NCI-H82 treated with DMSO at 0.1 percent for 48 hours (cell line): Measurements from ENCODE around the gene ITFG2.
A peak's percentile ranks its signal among the peaks of the same experiment; 100 is the strongest.

Source experiments
- DNase-seq: peaks from one replicate; lab custom pipeline; 2025; ENCODE audit not compliant: unreplicated experiment; lab: John Stamatoyannopoulos, UW

ITFG2 gene

DNA sequence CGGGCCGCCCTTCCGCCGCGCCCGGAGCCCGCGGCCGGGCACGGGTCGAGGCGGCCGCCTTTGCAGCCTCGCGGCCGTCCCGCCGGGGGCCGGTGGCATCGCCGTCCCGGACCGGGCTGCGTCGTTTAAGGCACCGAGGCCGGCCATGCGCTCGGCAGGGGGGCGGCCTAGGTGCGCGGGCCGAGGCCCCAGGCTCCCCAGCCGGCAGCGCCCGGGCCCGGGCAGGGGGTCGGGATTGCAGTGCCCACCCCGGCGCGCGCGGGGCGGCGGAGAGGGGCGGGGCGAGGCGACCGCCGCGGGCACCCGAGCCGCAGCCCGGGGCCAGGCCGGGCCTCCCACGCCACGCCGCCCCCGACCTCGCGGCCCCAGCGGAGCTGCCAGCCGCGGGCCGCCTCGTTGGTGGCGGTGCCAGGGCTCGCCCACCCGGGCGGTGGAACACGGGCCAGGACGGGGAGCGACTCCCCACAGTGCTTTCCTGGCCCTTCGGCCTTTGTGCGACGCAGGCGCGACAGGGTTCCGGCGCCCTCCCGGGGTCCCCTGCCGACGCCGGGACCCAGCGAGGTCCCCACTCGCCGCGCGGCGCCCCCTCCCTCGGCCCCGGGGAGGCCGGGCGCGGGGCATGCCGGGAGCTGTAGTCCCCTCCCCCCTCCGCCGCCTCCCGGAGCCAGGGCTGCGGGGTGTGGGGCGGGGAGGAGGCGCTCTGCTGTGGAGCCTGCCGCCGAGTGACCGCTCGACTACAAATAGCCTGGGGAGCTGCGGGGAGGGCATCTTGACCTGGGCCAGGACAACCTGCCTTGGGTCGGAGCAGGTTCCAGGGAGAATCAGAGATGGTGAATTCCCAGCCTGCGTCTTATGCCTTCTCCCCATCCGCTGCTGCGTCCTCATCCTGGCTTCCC is 16.9 kb upstream of the ITFG2 start:
- DNase-seq = peak; percentile 17

DNA sequence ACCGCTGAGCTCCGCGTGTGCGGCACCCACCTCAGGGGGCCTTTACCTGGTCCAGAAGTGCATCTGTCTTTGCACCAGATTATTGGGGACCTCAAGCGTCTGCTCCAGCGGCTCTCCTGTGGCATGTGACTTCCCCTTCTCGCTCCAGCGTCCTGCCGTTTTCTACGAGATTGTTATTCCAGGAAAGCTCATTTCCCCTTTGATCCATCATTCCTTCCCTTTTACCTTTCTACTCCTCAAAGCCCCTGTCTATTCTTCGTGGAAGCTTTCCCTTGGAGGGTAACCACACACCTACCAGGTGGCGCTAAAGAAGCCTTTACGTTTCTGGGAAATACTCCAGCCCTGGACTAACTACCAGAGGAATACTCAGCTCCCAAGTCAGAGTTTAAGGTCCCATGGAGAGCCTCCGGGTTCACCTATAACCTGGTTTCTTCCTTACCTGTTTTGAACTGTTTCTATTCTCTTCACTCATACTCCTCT is 16.2 kb upstream of the ITFG2 start:
- no peak for DNase-seq

DNA sequence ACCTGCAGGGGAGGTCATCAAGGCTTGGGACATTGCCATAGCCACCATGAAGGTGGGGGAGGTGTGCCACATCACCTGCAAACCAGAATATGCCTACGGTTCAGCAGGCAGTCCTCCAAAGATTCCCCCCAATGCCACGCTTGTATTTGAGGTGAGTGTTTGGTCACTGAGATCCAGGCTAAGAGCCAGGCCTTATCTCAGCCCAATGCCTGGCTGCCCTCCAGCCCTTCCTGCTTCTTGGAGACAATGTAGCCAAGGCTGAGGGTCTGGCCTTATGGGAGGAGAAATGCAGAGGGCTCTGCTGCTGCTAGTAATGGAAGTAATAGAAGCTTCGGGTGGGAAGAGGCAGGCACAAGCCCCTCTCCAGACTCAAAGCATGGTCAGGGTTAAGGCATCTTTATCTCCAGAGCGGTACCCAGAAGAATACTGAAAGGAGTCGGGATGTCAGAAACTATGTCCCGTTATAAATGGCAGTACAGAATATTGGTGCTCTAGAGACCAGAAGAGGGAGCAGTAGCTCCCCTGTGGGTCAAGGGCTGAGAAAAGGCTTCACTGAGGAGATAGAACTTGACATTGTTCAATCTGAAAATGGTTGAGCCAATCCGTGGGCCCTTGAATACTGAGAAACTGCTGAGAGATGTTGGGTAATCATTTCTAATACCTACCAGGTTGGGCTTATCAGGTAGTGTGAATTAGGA is 14.6 kb upstream of the ITFG2 start:
- DNase-seq = no peak

DNA sequence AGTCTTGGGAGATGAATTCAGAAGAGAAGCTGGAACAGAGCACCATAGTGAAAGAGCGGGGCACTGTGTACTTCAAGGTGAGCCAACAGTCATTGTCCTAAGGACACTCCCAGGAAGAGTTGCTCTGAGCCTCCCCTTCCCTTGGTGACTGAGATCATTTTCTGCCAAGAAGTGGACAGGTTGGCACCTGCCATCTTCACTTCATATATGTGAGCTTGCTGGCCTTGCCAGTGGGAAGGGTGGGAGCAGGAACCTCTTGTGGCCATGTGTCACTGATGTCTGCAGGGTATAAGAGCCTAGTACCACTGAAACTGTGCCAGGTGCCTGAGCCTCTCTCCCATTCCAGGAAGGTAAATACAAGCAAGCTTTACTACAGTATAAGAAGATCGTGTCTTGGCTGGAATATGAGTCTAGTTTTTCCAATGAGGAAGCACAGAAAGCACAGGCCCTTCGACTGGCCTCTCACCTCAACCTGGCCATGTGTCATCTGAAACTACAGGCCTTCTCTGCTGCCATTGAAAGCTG is 12.4 kb upstream of the ITFG2 start:
- DNase-seq = no peak

DNA sequence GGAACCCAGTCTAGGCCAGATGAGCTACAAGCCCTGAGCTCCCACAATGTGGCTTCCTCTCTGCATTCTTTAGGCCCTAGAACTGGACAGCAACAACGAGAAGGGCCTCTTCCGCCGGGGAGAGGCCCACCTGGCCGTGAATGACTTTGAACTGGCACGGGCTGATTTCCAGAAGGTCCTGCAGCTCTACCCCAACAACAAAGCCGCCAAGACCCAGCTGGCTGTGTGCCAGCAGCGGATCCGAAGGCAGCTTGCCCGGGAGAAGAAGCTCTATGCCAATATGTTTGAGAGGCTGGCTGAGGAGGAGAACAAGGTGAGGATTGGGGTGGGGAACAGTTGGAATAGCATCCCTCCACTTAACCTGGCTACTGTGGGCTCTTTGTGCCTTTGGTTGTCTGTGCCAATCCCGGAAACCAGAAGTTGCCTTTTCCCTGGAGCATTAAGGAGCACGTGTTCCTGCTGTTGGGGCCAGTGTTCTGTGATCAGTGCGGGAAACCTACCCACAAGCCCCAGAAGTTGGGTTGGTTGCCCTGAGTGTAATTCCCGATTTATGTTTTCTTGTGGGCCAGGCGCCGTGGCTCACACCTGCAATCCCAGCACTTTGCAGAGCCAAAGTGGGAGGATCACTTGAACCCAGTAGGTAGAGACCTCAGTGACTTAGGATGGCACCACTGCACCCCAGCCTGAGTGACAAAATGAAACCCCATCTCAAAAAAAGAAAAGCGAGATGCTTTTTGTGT is 11.3 kb upstream of the ITFG2 start:
- no peak for DNase-seq

DNA sequence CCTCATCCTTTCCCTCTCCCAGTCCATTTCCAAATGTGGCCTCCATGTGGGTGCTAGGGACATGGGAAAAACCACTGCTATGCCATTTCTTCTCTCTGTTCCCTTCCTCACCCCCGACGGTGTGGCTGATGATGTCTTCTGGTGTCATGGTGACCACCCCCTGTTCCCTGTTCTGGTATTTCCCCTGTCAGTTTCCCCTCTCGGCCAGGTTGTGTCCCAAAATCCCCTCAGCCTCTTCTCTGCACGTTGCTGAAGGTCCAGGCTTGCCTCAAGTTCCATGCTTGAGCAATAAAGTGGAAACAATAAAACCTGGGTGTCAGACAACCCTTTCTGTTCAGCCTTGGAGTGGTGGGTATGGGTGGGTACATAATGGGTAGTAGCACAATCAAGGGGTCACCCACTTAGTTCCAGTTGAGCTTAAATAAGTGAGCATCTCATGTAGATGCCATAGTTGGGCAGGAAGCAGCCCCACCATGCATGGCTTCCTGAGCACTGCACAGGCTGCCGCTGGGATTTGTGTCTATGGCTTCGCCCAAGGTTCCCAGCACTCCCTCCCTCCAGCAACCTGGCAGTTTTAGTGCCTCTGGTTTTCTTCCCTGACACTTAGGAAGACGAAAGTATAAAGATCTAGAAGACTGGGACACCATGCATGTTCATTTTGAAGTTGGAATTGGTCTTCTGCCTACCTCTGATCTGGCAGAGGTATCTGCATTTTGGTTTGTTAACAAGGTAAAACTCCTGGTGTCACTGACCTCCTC is 8.7 kb upstream of the ITFG2 start:
- no peak for DNase-seq

DNA sequence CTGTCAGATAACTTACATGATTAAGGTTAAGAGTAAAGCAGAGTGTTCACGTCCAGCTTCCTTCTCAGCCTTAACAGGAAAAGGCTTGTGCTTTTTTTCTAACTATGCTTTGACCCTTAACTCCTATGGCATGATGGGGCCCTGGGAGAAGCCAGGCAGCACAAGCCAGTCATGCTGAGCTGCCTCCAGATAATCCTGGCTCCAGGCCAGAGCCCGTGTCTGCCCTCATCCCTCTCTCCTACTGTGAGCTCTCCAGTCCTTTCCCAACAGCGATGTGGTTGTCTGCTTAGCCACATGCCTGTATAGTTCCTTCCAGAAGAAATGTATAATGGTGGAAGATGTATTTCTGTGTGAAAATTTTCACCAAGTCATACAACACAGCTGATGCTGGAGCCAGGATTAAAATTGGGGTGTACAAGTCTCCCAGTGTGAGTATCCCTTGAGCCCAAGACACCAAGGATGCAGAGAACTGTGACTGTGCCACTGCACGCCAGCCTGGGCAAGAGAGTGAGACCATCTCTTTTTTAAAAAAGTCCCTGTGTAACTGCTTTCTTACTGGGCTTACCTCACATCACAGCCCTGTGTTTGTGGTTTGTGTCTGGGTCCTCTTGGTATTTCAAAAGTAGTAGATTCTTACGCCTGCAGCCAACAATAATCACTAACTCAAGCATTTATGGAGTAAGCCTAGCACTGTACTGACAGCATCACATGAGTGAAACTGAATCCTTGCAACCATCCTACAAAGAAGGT is 7.9 kb upstream of the ITFG2 start:
- no peak for DNase-seq

DNA sequence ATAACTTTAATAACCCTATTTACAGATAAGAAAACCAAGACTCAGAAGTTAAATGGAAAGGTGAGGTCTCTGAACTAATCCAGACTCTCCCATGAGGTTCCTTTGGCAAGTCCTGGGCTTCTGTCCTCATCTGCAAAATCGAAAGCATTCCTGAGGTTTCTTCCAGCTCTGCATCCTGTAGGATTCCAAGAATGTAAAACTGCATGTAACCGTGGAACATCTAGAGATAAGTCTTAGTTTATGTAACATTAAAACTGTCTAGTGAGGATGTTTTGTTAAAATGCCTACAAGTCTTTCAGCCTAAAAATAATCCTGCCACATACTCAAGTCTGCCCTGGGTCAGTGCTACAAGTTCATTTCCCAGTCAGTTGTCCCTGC is 7.3 kb upstream of the ITFG2 start:
- no peak for DNase-seq

DNA sequence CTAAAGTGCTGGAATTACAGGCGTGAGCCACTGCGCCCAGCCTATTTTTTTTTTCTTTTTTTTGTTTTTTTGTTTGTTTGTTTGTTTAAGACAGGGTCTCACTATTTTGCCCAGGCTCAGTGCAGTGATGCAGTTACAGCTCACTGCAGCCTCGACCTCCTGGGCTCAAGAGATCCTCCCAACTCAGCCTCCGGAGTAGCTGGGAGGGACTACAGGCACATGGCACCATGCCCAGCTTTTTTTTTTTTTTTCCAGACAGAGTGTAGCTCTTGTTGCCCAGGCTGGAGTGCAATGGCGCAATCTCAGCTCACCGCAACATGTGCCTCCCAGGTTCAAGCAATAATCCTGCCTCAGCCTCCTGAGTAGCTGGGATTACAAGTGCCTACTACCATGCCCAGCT is 5.8 kb upstream of the ITFG2 start:
- DNase-seq = no peak

DNA sequence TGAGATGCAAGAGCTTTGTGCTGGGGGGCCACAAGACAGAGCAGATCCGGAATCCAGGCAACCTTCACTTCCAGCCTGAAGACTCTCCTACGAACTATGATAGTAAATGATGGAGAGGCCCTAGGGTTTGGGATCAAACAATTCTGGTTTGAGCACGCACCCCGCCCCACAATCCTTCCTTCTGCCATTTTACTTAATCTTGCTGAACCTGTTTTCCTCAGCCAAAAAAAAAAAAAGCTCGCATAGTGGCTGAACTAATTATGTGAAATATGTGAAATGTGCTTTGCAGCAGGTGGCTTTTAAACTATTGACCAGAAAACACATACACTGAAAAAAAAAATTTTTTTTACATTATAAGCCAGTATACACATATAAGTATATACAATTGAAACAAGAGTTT is 667 bp upstream of the ITFG2 start:
- no peak for DNase-seq

DNA sequence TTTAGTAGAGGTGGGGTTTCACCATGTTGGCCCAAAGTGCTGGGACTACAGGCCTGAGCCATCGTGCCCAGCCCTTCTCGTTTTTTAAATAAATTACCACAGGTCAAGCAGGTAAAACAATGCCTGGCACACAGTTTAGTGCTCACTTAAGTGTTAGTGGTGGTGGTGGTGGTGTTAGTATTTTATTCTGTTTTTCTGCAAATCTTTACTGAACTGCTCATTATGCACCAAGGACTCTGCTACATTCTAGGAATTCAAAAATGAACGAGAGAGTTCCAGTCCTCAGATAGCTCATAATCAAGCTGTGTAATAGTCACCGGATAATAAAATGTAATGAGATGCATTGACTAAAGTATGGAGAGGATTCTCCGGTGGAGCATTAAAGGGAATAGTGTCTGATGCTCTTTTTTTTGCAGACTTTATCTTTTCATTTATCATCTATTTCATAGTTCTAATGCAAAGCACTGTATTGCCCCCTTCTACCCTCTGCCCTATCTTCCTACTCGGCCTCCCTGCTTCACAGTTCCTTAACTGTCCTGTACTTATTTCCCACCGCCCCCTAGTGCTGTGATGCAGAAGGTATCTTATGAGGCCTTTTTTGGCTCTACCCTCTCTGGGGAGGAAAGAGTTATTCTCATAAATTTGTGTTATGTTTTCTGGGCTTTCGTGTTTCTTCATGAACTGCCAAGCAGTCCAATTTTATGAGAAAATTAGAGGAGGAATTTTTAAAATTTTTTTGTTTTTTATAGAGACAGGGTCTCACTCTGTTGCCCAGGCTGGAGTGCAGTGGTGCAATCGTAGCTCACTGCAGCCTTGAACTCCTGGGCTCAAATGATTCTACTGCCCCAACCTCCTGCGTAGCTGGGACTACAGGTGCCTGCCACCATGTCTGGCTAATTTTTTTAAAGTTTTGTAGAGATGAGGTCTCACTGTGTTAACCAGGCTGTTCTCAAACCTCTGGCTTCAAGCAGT is 1.0 kb downstream of the ITFG2 start:
- DNase-seq = peak; percentile 62

DNA sequence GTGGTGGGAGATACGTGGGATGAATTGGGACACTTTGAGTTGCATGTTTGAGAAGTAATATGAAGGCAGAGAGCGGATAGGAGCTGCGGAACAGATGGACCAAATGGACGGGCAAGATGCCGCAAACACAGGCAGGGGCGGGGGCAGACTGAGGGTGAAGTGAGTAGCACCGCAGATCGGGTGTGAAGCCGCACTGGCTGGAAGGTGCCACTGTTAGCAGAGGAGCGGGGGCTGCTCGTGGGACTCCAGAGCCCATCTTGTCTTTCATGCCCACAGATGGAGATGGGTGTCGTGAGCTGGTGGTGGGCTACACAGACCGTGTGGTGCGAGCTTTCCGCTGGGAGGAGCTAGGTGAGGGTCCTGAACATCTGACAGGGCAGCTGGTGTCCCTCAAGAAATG is 7.3 kb downstream of the ITFG2 start:
- no peak for DNase-seq

DNA sequence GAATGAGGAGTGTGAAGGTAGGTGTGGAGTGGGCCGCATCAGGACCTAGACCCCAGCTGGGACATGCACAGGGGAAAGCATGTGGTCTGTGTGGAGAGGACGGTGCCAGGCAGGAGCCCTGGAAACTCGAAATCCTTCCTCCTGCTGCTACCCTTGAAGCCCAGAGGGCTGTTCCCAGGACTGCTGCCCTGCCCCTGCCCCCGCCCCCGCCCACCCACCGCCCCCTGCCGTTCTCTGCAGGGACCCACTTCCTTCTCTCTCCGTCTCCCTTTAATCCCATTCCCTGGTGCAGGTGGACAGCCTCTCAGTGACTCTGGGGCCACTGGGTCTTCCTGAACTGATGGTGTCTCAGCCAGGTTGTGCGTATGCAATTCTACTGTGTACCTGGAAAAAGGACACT is 8.0 kb downstream of the ITFG2 start:
- DNase-seq = no peak

DNA sequence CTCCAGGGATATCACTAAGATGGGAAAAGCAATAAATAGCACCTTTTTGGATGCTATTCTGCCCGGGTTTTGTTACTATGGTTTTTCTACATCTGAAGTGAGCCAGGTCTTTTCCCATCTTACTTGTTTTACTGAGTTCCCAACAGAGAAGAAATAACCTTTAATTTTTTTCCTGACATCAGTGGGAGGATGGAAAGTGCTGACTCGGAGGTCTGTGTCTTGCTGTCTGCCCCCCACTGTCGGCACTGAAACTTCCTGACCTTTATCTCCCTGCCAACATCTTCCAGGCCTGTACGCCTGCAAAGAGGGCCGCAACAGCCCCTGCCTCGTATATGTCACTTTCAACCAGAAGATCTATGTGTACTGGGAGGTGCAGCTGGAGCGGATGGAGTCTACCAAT is 11.0 kb downstream of the ITFG2 start:
- no peak for DNase-seq

DNA sequence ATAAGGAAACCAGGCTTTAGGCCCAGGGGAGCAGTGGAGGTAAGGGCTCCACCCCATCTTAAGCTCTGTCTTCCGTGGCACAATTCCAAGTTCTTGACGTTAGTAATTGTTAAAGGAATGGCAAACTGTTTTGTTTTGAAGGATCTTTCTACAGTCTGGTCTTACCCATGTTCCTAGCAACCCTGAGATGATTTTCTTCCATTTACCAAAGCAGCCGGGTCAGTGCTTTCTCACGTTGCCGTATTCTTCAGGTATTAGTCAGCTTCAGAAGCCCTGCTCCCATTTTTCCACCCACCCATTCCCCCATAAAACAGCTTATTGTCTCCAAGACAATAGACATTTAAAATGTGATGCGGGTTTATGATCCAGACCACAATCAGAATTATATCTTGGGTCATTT is 12.1 kb downstream of the ITFG2 start:
- DNase-seq = no peak

DNA sequence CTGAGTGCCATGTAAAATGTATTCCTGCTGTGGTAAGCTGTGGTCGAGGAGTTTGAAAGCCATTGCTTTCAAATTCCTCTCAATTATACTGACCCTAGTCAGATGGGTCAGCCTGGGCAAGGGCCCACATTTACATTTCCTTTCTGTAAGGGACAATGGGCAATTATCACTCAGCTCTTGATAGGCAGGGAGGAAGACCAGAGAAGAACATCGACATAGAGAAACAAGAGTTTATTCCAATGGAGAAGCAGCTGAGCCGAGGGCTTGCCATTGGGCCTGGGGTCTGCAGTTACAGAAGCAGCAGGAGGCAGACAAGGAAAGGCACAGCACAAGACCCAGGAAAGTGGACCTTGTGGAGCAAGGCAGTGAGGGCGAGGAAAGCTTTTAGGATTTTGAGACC is 12.7 kb downstream of the ITFG2 start:
- DNase-seq = no peak

DNA sequence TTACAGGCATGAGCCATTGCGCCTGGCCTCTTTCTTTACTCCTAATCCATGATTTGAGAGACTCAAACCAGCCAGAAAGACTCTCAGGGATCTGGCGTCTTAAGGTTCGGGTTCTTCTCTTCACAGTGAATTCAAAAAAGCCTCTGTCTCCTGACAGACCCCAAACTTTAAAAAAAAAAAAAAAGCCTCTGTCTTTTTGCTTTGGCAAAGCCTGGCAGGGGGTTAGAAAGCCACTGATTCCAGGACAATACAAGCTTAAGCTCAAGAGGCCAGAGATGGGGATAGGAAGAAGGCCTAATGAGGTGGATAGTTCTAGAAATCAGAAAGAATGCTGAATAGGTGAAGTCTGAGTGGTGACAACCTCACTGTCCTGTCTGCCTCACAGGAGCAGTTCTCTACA is 13.6 kb downstream of the ITFG2 start:
- DNase-seq = no peak

DNA sequence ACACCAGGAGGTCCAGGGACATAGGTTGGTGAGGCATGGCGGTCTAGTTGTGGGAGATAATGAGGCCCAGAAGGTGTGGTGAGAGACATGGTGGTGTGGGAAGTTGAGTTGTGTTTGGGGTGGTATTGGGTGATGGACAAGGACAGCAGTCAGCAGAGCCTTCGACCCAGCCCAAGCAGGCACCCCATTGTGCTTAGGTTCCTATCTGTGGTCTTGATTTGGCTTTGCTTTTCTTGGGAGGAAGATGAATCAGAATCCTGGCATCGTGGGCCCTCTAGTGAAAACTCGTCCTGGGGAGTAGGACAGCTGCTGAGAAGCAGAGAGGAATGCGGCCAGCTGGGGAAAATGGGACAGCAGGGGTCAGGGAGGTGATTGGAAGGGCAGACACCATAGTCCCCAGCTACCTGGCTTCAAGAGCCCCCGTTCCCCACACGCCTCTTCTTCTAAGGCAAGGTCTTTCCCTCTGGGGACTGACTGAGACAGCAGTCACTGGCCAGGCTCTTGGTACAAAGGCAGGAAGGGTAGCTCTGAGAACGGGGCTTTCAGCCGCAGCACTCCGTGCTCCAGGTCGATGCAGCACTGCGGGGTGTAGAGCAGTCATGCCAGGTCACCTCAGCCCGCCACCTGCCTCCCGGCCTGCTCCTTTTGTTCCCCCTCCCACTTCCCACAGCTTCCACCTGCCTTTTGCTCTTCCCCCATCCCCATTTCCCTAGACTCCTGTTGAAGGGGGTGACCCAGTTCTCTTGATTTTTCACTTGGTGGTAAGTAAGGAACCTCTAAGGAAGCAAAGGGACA is 14.4 kb downstream of the ITFG2 start:
- DNase-seq = no peak
